Liver (tissue), 9 donors: ENCODE results near the gene OSBPL5. TPM values are rescaled to one million over a fixed set of nuclear protein-coding genes. Genes with fewer than 3 reads are reported as not detected.

Experiments
- DNase-seq: peaks from one replicate; pipeline ENCODE4 v3.0.0-alpha.2; 2017; ENCODE audit warnings: low spot score
- H3K27ac ChIP-seq, 2 donors: one replicate each; pipeline ENCODE4 v1.7.0; 2013; ENCODE audit warnings: inconsistent platforms in 2 of 2, low read length in 2 of 2, control low read depth in 1 of 2, low read depth in 1 of 2, mild to moderate bottlenecking in 1 of 2
- H3K27me3 ChIP-seq, 4 donors: one replicate each; pipeline versions ENCODE4 v1.6.1 to v1.7.0; 2013; ENCODE audit warnings: low read length in 3 of 4, inconsistent platforms in 1 of 4, mild to moderate bottlenecking in 1 of 4, moderate library complexity in 1 of 4; ENCODE audit not compliant: control insufficient read depth in 4 of 4, insufficient read depth in 4 of 4
- H3K36me3 ChIP-seq, 4 donors: one replicate each; pipeline versions ENCODE4 v1.6.1 to v1.7.0; 2013; ENCODE audit warnings: low read length in 3 of 4, mild to moderate bottlenecking in 3 of 4, low read depth in 1 of 4, moderate library complexity in 1 of 4; ENCODE audit not compliant: control insufficient read depth in 4 of 4, insufficient read depth in 3 of 4
- H3K4me1 ChIP-seq, 4 donors: one replicate each; pipeline versions ENCODE4 v1.6.1 to v1.7.0; 2013; ENCODE audit warnings: low read length in 3 of 4, mild to moderate bottlenecking in 3 of 4, moderate library complexity in 1 of 4; ENCODE audit not compliant: control insufficient read depth in 4 of 4, insufficient read depth in 4 of 4
- H3K4me3 ChIP-seq, 3 donors: one replicate each; pipeline versions ENCODE4 v1.6.1 to v1.7.0; 2013; ENCODE audit warnings: low read length in 3 of 3, control low read depth in 1 of 3, low read depth in 1 of 3, mild to moderate bottlenecking in 1 of 3
- H3K9ac ChIP-seq, 2 donors: one replicate each; pipeline ENCODE4 v1.7.0; 2013; ENCODE audit warnings: low read length in 2 of 2, mild to moderate bottlenecking in 2 of 2, moderate library complexity in 2 of 2, control low read depth in 1 of 2, low read depth in 1 of 2
- H3K9me3 ChIP-seq, 4 donors: one replicate each; pipeline versions ENCODE4 v1.6.1 to v1.7.0; 2013; ENCODE audit warnings: low read length in 3 of 4; ENCODE audit not compliant: control insufficient read depth in 4 of 4
- EGR1 ChIP-seq, 2 donors: IDR thresholded peaks; 2 replicates each; pipeline ENCODE4 v1.6.1; 2016 to 2018; ENCODE audit warnings: antibody characterized with exemption in 2 of 2, low read depth in 2 of 2
- FOXA1 ChIP-seq: IDR thresholded peaks from 2 replicates; pipeline ENCODE4 v1.6.1; 2016; ENCODE audit warnings: antibody characterized with exemption
- FOXA2 ChIP-seq: IDR thresholded peaks from 2 replicates; pipeline ENCODE4 v1.6.1; 2016; ENCODE audit warnings: antibody characterized with exemption
- GABPA ChIP-seq, 2 donors: IDR thresholded peaks in 1 of 2; conservative IDR thresholded peaks in 1 of 2; 2 replicates each; pipeline ENCODE4 v1.6.1; 2016; ENCODE audit warnings: antibody characterized with exemption in 2 of 2, mild to moderate bottlenecking in 1 of 2, moderate library complexity in 1 of 2
- HNF4A ChIP-seq, 2 donors: conservative IDR thresholded peaks; 2 replicates each; pipeline ENCODE4 v1.6.1; 2016; ENCODE audit warnings: antibody characterized with exemption in 2 of 2, mild to moderate bottlenecking in 2 of 2
- HNF4G ChIP-seq: IDR thresholded peaks from 2 replicates; pipeline ENCODE4 v1.6.1; 2016; ENCODE audit warnings: antibody characterized with exemption
- JUND ChIP-seq, 2 donors: IDR thresholded peaks; 2 replicates each; pipeline ENCODE4 v1.6.1; 2016; ENCODE audit warnings: antibody characterized with exemption in 2 of 2
- NR2F2 ChIP-seq: IDR thresholded peaks from 2 replicates; pipeline ENCODE4 v1.6.1; 2016; ENCODE audit warnings: antibody characterized with exemption
- RAD21 ChIP-seq, 2 donors: IDR thresholded peaks; 2 replicates each; pipeline ENCODE4 v1.6.1; 2016; ENCODE audit warnings: antibody characterized with exemption in 2 of 2, mild to moderate bottlenecking in 2 of 2
- RXRA ChIP-seq, 2 donors: IDR thresholded peaks; 2 replicates each; pipeline ENCODE4 v1.6.1; 2017 to 2018; ENCODE audit warnings: antibody characterized with exemption in 2 of 2, mild to moderate bottlenecking in 1 of 2
- SP1 ChIP-seq: IDR thresholded peaks from 2 replicates; pipeline ENCODE4 v1.6.1; 2018; ENCODE audit warnings: antibody characterized with exemption, mild to moderate bottlenecking
- TAF1 ChIP-seq: conservative IDR thresholded peaks from 2 replicates; pipeline ENCODE4 v1.6.1; 2016; ENCODE audit warnings: antibody characterized with exemption, mild to moderate bottlenecking
- YY1 ChIP-seq: IDR thresholded peaks from 2 replicates; pipeline ENCODE4 v1.6.1; 2016; ENCODE audit warnings: antibody characterized with exemption, mild to moderate bottlenecking
- WGBS: extraction: QIAGEN DNeasy Blood & Tissue Kit; methylation state at CpG from one replicate; pipeline ENCODE4 v1.1.7; 2013; 5-methylcytosine and 5-hydroxymethylcytosine counted together
- polyA plus RNA-seq, 2 donors: library from polyadenylated mRNA; stranded (reverse) in 1 of 2; unstranded in 1 of 2; fragments of 200-250 nt in 1 of 2; fragments of >200 nt in 1 of 2; fragmentation: Nextera tagmentation in 1 of 2; extraction: Ambion mirVana in 1 of 2; gene quantifications; one replicate each; pipeline versions ENCODE4 v1.2.1 to v1.2.3, GENCODE V29; 2013 to 2015
- total RNA-seq, 2 donors: library from RNA; depleted of rRNA; stranded (reverse); fragments of >200 nt; gene quantifications; one replicate each; pipeline ENCODE4 v1.2.3, GENCODE V29; 2014
- TF ChIP-seq, protein P1 (sequence below): IDR thresholded peaks from 2 replicates; pipeline ENCODE4 v1.6.1; 2016; ENCODE audit warnings: antibody characterized with exemption, mild to moderate bottlenecking
- TF ChIP-seq, protein P2 (sequence below): IDR thresholded peaks from 2 replicates; pipeline ENCODE4 v1.6.1; 2016; ENCODE audit warnings: antibody characterized with exemption
- TF ChIP-seq, protein P3 (sequence below): fragments of 150-350 bp; IDR thresholded peaks from 2 replicates; pipeline ENCODE4 v1.5.1; 2017; ENCODE audit warnings: improper control_type of control experiment, low read depth, low read length; ENCODE audit not compliant: missing input control
- TF ChIP-seq, protein P4 (sequence below): IDR thresholded peaks from 2 replicates; pipeline ENCODE4 v1.6.1; 2016; ENCODE audit warnings: antibody characterized with exemption
- TF ChIP-seq, protein P5 (sequence below): IDR thresholded peaks from 2 replicates; pipeline ENCODE4 v1.6.1; 2016; ENCODE audit warnings: antibody characterized with exemption
- donor health status: healthy.
- donor health status: healthy.
- donor health status: healthy.
- donor health status: healthy.
- donor health status: healthy.

OSBPL5 gene
- total and polyA plus RNA-seq, 4 donors = 0.74 to 6.2 (median 3.9) TPM

DNA sequence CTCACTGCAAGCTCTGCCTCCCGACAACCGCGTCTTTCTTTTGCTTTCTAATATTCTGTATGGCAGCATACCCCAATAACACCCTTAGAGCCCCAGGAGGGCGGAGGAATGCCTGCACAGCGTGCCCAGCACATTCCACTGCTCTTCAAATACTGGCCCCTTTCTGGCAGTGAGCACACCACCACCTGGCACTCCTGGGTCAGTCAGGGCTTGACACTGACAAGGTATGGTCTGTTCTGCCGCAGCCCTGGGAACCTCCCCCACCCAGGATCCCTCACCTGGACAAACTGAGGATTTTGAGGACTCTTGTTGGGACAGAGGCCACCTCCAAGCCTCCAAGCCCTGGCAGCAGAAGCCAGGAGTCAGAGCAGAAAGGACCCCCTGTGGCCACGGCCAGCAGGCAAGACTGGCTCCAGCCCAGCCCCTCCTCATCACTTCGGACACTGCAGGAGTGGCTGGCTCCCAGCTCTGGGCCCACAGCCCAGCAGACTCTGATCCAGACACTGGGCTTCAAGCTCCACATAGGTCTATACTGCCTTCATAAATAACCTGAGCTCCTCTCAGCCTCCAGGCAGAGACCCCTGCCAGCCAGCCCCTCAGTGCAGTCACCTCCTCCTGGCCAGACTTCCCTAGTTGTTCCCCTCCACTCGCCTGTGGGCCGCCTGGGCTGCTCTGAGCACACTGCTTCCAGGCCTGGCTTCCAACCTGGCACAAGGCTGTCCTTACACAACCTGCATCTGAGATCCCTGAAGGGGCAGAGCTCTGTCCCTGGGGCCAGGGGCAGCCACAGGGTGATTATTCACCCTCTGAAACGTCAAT is 122.4 kb downstream of the OSBPL5 start:
- Histone ChIP-seq H3K4me3 (no peak overlapping the region), H3K4me1 (peaks cover 20 to 51% (median 34%) of the 10 kb centered on the region in 4 donors), H3K9ac (peak overlapping the region in 1 of 2 donors; percentile 40), H3K27ac (peak overlapping the region; percentile 95 to 99), H3K9me3 (no peaks in the 10 kb centered on the region), H3K27me3 (no peaks in the 10 kb centered on the region), H3K36me3 (peaks cover 1 to 29% (median 19%) of the 10 kb centered on the region in 4 donors)
- WGBS = 36% methylated on average over 11 of the region's 11 CpGs
- TF ChIP-seq RXRA (IDR thresholded peaks at IDR 0.05) (peak in 1 of 2 donors; percentile 67), TAF1 (no peak)
- TF ChIP-seq, protein P1, sequence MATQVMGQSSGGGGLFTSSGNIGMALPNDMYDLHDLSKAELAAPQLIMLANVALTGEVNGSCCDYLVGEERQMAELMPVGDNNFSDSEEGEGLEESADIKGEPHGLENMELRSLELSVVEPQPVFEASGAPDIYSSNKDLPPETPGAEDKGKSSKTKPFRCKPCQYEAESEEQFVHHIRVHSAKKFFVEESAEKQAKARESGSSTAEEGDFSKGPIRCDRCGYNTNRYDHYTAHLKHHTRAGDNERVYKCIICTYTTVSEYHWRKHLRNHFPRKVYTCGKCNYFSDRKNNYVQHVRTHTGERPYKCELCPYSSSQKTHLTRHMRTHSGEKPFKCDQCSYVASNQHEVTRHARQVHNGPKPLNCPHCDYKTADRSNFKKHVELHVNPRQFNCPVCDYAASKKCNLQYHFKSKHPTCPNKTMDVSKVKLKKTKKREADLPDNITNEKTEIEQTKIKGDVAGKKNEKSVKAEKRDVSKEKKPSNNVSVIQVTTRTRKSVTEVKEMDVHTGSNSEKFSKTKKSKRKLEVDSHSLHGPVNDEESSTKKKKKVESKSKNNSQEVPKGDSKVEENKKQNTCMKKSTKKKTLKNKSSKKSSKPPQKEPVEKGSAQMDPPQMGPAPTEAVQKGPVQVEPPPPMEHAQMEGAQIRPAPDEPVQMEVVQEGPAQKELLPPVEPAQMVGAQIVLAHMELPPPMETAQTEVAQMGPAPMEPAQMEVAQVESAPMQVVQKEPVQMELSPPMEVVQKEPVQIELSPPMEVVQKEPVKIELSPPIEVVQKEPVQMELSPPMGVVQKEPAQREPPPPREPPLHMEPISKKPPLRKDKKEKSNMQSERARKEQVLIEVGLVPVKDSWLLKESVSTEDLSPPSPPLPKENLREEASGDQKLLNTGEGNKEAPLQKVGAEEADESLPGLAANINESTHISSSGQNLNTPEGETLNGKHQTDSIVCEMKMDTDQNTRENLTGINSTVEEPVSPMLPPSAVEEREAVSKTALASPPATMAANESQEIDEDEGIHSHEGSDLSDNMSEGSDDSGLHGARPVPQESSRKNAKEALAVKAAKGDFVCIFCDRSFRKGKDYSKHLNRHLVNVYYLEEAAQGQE = no peak
- DNase-seq = no peak

DNA sequence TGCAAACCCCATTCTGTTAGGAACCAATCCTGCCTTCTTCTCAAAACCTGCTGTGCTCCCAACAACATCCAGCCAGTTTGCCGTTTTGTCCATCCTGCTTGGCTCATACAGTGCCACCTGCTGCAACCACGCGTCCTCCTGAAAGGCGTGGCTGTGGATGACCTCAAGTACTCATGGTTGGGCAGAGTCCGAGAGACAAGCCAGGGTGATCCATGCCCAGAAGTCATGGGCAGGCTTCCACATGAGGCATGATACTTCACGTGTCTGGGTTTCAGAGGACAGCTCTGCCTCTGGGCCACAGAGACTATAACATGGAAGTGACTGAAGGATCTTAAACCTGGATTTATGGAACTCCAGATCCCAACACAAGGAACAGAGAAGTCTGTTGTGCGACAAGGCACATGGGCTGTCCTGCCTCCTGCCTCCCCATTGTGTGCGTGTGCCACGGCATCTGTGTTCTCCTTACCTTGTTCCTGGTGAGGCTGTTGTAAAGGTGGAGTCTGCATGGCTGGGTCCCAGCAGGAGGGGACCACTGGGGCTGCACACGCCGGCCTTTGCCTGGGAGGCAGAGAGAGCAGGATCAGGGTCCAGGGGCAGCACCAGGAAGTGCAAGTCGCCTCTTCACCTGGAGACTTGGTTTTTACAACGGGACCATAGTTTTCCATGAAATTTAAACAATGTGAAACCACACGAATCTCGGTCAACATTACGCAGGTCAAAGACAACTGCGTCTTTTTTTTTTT is 123.2 kb downstream of the OSBPL5 start:
- Histone ChIP-seq H3K4me3 (no peak overlapping the region), H3K9me3 (no peaks in the 10 kb centered on the region), H3K36me3 (peaks cover 1 to 37% (median 23%) of the 10 kb centered on the region in 4 donors), H3K27me3 (no peaks in the 10 kb centered on the region), H3K9ac (peak overlapping the region in 1 of 2 donors; percentile 6), H3K4me1 (peaks cover 20 to 51% (median 34%) of the 10 kb centered on the region in 4 donors), H3K27ac (peak overlapping the region; percentile 95 to 99)
- WGBS = 36% methylated on average over 17 of the region's 17 CpGs
- DNase-seq = no peak
- peak; percentile 67 for TF ChIP-seq HNF4G
- TF ChIP-seq YY1 = peak; percentile 86
- TF ChIP-seq HNF4A (conservative IDR thresholded peaks at IDR 0.05) = peak; percentile 94 to 96
- peak; percentile 9 for TF ChIP-seq FOXA1
- peak; percentile 42 to 73 for TF ChIP-seq JUND (IDR thresholded peaks at IDR 0.05)
- TF ChIP-seq, protein P2, sequence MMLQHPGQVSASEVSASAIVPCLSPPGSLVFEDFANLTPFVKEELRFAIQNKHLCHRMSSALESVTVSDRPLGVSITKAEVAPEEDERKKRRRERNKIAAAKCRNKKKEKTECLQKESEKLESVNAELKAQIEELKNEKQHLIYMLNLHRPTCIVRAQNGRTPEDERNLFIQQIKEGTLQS = no peak
- TF ChIP-seq, protein P3, sequence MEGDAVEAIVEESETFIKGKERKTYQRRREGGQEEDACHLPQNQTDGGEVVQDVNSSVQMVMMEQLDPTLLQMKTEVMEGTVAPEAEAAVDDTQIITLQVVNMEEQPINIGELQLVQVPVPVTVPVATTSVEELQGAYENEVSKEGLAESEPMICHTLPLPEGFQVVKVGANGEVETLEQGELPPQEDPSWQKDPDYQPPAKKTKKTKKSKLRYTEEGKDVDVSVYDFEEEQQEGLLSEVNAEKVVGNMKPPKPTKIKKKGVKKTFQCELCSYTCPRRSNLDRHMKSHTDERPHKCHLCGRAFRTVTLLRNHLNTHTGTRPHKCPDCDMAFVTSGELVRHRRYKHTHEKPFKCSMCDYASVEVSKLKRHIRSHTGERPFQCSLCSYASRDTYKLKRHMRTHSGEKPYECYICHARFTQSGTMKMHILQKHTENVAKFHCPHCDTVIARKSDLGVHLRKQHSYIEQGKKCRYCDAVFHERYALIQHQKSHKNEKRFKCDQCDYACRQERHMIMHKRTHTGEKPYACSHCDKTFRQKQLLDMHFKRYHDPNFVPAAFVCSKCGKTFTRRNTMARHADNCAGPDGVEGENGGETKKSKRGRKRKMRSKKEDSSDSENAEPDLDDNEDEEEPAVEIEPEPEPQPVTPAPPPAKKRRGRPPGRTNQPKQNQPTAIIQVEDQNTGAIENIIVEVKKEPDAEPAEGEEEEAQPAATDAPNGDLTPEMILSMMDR = no peak
- TF ChIP-seq SP1 = peak; percentile 87
- TF ChIP-seq, protein P4, sequence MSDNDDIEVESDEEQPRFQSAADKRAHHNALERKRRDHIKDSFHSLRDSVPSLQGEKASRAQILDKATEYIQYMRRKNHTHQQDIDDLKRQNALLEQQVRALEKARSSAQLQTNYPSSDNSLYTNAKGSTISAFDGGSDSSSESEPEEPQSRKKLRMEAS = peak; percentile 98
- TF ChIP-seq, protein P5, sequence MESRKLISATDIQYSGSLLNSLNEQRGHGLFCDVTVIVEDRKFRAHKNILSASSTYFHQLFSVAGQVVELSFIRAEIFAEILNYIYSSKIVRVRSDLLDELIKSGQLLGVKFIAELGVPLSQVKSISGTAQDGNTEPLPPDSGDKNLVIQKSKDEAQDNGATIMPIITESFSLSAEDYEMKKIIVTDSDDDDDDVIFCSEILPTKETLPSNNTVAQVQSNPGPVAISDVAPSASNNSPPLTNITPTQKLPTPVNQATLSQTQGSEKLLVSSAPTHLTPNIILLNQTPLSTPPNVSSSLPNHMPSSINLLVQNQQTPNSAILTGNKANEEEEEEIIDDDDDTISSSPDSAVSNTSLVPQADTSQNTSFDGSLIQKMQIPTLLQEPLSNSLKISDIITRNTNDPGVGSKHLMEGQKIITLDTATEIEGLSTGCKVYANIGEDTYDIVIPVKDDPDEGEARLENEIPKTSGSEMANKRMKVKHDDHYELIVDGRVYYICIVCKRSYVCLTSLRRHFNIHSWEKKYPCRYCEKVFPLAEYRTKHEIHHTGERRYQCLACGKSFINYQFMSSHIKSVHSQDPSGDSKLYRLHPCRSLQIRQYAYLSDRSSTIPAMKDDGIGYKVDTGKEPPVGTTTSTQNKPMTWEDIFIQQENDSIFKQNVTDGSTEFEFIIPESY = no peak
- TF ChIP-seq TAF1 = no peak
- TF ChIP-seq GABPA (IDR thresholded peaks at IDR 0.05 in 1 of 2, conservative IDR thresholded peaks at IDR 0.05 in 1 of 2) = peak in 1 of 2 donors; percentile 67
- peak; percentile 95 to 98 for TF ChIP-seq RXRA (IDR thresholded peaks at IDR 0.05)
- peak; percentile 17 to 32 for TF ChIP-seq RAD21 (IDR thresholded peaks at IDR 0.05)
- TF ChIP-seq FOXA2 = peak; percentile 54
- TF ChIP-seq NR2F2 = no peak
- TF ChIP-seq, protein P1 = peak; percentile 40
- TF ChIP-seq EGR1 (IDR thresholded peaks at IDR 0.05; ENCODE audit: low read depth in 2 of 2) = no peak
